ENCODE data around the gene EIF4ENIF1. TPM values are rescaled to one million over a fixed set of nuclear protein-coding genes. Genes with fewer than 3 reads are reported as not detected.

EIF4ENIF1 gene
- total RNA-seq, 2 experiments from 2014 or later: 9.4 to 10.6 TPM

- H3K36me3 ChIP-seq (ENCODE audit: insufficient read depth, low read length): peaks cover 17% of the 10 kb centered on the region
- peaks cover 18% of the 10 kb centered on the region for H3K4me1 Mint-ChIP-seq (ENCODE audit: low read depth)
- H3K9me3 Mint-ChIP-seq: no peaks in the 10 kb centered on the region
- peak overlapping the region; percentile 94 for H3K4me3 Mint-ChIP-seq
- H3K27ac Mint-ChIP-seq: peak overlapping the region; percentile 83
- ChIA-PET CTCF (no interaction called here), POLR2A (interaction anchor here (1.0 to 3.8 kb wide), 3 partner anchors 53 to 109 kb away, joined by 3 to 37 read pairs (median 11); partner anchors contain the start of gene PATZ1)
- ATAC-seq (ENCODE audit: poor library complexity) (no peak), DNase-seq (no peak)
- peaks cover 41% of the 10 kb centered on the region for H3K36me3 Mint-ChIP-seq (ENCODE audit: low read depth)
- peaks cover 22% of the 10 kb centered on the region for H3K4me1 ChIP-seq (ENCODE audit: insufficient read depth, low read length)
- no peaks in the 10 kb centered on the region for H3K9me3 ChIP-seq (ENCODE audit: control insufficient read depth in 1 of 2, insufficient read depth in 1 of 2, low read length in 2 of 2)
- intact Hi-C loops (cut with DNase I, micrococcal nuclease): no loop called here
- no peak for TF ChIP-seq CTCF (IDR thresholded peaks at IDR 0.05)
- H3K27ac ChIP-seq (ENCODE audit: low read depth in 1 of 2, low read length in 2 of 2): peak overlapping the region; percentile 77 to 81
- peak overlapping the region; percentile 90 for H3K4me3 ChIP-seq (ENCODE audit: low read length)
- no peaks in the 10 kb centered on the region for H3K27me3 Mint-ChIP-seq
- no peaks in the 10 kb centered on the region for H3K27me3 ChIP-seq (ENCODE audit: control insufficient read depth in 1 of 2, insufficient read depth in 2 of 2, low read length in 2 of 2)
These were observed 89.6 kb downstream of the EIF4ENIF1 start for GRCh38 chr22:31400023-31400397.

DNA sequence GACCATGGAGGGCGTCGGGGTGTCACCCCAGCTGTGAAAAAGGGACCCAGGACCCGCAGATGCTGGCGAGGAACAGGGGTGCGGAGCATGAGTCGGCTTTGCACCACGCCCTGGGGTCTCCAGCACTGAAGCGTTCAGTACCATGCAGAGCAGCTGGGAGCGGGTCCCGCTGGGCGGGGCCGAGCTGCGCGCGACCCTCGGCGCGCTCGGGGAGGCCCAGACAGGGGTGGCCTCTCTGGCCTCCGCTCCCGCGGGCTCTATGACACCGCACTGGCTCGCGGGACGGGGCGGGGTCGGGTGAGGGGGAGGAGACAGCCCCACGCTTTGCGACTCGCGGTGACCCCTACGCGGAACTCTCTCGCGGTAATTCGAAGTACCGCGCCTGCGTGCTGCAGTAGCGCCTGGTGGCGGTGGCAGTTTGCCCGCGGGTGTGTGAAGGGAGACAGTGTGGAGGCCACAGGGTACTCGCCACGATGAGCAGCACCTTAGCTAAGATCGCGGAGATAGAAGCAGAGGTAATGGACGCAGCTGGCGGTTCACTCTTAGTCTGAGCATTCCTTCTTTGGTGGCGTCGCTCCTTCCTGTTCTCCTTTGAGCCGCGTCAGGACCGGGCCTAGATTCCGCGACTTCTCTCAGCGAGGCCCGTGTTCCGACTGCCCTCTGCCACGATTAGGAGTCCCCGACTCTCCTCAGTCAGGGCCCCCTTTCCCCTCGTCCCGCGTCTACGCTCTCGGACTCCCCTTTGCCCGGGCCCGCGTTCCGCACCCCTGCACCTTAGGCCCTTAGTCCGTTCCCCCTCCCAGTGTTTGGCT lies 90.2 kb downstream of the EIF4ENIF1 start, which contains the start of gene DRG1:
Gene DRG1, plus strand, starts transcription at position 394 of the 812 bp plus-strand sequence. Its CDS starts 80 bp downstream, at position 474.
- peaks cover 35% of the 10 kb centered on the region for H3K36me3 Mint-ChIP-seq (ENCODE audit: low read depth)

More for the DNA sequence above, 90.2 kb downstream of the EIF4ENIF1 start, which contains the start of gene DRG1:
- ChIA-PET POLR2A (interaction anchor here (0.6 to 3.8 kb wide), 10 partner anchors 49 to 263 kb away, joined by 3 to 37 read pairs (median 4); partner anchors contain the start of genes PATZ1, PIK3IP1 and PISD), CTCF (interaction anchor here (1.3 kb wide), 1 partner anchor 53 kb away, joined by 5 read pairs; the partner anchor contains the start of gene PATZ1)
- no peaks in the 10 kb centered on the region for H3K9me3 ChIP-seq (ENCODE audit: control insufficient read depth in 1 of 2, insufficient read depth in 1 of 2, low read length in 2 of 2)
- intact Hi-C loops (cut with DNase I, micrococcal nuclease): loop anchor here (1.0 to 5.0 kb wide), 3 partner anchors 52 to 353 kb away; partner anchors contain the start of genes DEPDC5 (in 1 of the 2), EIF4ENIF1 (in 1 of the 2) and PRR14L (in 1 of the 2)
- no peaks in the 10 kb centered on the region for H3K27me3 ChIP-seq (ENCODE audit: control insufficient read depth in 1 of 2, insufficient read depth in 2 of 2, low read length in 2 of 2)
- H3K27ac ChIP-seq (ENCODE audit: low read depth in 1 of 2, low read length in 2 of 2): peak within 1 kb of the TSS; percentile 77 to 81
- peak; percentile 97 for ATAC-seq (ENCODE audit: poor library complexity)
- no peak for TF ChIP-seq CTCF (IDR thresholded peaks at IDR 0.05)
- no peaks in the 10 kb centered on the region for H3K27me3 Mint-ChIP-seq
- no peaks in the 10 kb centered on the region for H3K9me3 Mint-ChIP-seq
- H3K4me1 ChIP-seq (ENCODE audit: insufficient read depth, low read length): peaks cover 22% of the 10 kb centered on the region
- H3K4me3 ChIP-seq (ENCODE audit: low read length): peak within 1 kb of the TSS; percentile 90
- H3K27ac Mint-ChIP-seq: peak within 1 kb of the TSS; percentile 83
- peak; percentile 92 to 98 (median 96) for DNase-seq
- H3K4me3 Mint-ChIP-seq: peak within 1 kb of the TSS; percentile 94
- H3K4me1 Mint-ChIP-seq (ENCODE audit: low read depth): peaks cover 18% of the 10 kb centered on the region
- H3K36me3 ChIP-seq (ENCODE audit: insufficient read depth, low read length): peaks cover 11% of the 10 kb centered on the region
